HG03575 (cell line): Measurements from ENCODE around the gene HSPB6.

Experiments
- ATAC-seq: cut with Tn5 transposase; IDR thresholded peaks from one replicate; pipeline ENCODE4 v1.9.1; 2021; ENCODE audit not compliant: unreplicated experiment, insufficient number of reproducible peaks, low FRiP score; ENCODE audit errors: extremely low read depth

HSPB6 gene

DNA sequence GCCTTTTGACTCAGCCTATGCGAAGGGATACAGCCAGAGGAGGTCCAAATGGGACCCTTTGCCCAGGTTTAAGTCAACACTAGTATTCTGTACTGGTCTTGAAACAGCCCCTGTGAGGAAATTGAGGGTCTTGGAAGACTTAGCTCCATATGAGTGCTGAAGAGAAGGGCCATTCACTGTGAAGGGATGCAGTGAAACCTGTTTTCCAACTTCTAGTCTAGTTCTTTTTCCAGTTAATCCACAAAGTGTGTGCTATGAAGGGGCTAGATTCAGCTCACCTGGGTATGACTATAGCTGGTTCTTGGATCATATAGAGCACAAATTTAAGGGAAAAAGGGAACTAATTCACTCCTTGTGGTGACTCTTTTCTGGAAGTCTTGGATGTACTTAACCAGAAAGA lies 48.4 kb downstream of the HSPB6 start:
- no peak for ATAC-seq
